ENCODE data around the gene LTBP2. TPM values are rescaled to one million over a fixed set of nuclear protein-coding genes. Genes with fewer than 3 reads are reported as not detected.

LTBP2 gene
- total RNA-seq, 1 experiment from 2014 or later, result 0.61 TPM

Other genes with a start within 250 kb of the LTBP2 start
- not detected in 2 replicates for gene SYNDIG1L, start 186.0 kb downstream of the LTBP2 start, total RNA-seq (2014; rRNA removed; shearing (Covaris generic))
- 91.8 and 99.2 TPM in 2 replicates for gene NPC2, start 118.9 kb downstream of the LTBP2 start, total RNA-seq (2014; rRNA removed; shearing (Covaris generic))
- 31.7 and 33.9 TPM in 2 replicates for gene ISCA2, start 118.5 kb downstream of the LTBP2 start, total RNA-seq (2014; rRNA removed; shearing (Covaris generic))
- 34.3 TPM in 2 replicates for gene AREL1, start 100.8 kb upstream of the LTBP2 start, total RNA-seq (2014; rRNA removed; shearing (Covaris generic))
- 38.3 and 42.2 TPM in 2 replicates for gene FCF1, start 100.9 kb upstream of the LTBP2 start, total RNA-seq (2014; rRNA removed; shearing (Covaris generic))
- 37.2 and 43.9 TPM in 2 replicates for gene YLPM1, start 151.1 kb upstream of the LTBP2 start, total RNA-seq (2014; rRNA removed; shearing (Covaris generic))

Data from SJCRH30 (cell line).